GM18502 (cell line): ENCODE results near the gene MRGPRX1.
"Not testable (repeated sequence)": the region's sequence is repeated elsewhere in the genome, so short reads cannot be mapped to it uniquely, and the experiment has no call there.

ENCODE experiments used
- ATAC-seq: cut with Tn5 transposase; IDR thresholded peaks from one replicate; pipeline ENCODE4 v1.9.1; 2021; ENCODE audit warnings: mild to moderate bottlenecking; ENCODE audit not compliant: unreplicated experiment, poor library complexity

The MRGPRX1 gene

GRCh38 chr11:18939314-18939713 lies at the start of gene MRGPRX1:
Gene MRGPRX1 (minus strand): TSS chr11:18939414. CDS start chr11:18934784, 4,630 bp downstream.
- ATAC-seq = no peak

- no peak for ATAC-seq
These were observed 48.4 kb upstream of the MRGPRX1 start for GRCh38 chr11:18987454-18988231.

- no peak for ATAC-seq
These were observed 47.5 kb upstream of the MRGPRX1 start for GRCh38 chr11:18986744-18987143.

- ATAC-seq = no peak
These were observed 42.7 kb upstream of the MRGPRX1 start for GRCh38 chr11:18981897-18982296.

- no peak for ATAC-seq
These were observed 35.0 kb upstream of the MRGPRX1 start for GRCh38 chr11:18974192-18974591.

GRCh38 chr11:18972336-18972735 lies 33.1 kb upstream of the MRGPRX1 start:
- no peak for ATAC-seq

- no peak for ATAC-seq
These were observed 30.5 kb upstream of the MRGPRX1 start for GRCh38 chr11:18969720-18970119.

GRCh38 chr11:18958221-18958910 lies 19.2 kb upstream of the MRGPRX1 start:
- ATAC-seq = no peak

GRCh38 chr11:18956630-18957029 lies 17.4 kb upstream of the MRGPRX1 start:
- ATAC-seq = no peak

- ATAC-seq = no peak
These were observed 3.1 kb downstream of the MRGPRX1 start for GRCh38 chr11:18936002-18936673.

- ATAC-seq = no peak
These were observed 4.9 kb downstream of the MRGPRX1 start for GRCh38 chr11:18934195-18934814.

- ATAC-seq = no peak
These were observed 11.5 kb downstream of the MRGPRX1 start for GRCh38 chr11:18927550-18928322.

- ATAC-seq = not testable (repeated sequence)
These were observed 13.8 kb downstream of the MRGPRX1 start for GRCh38 chr11:18925426-18925825.

GRCh38 chr11:18912883-18913282 lies 26.3 kb downstream of the MRGPRX1 start:
- ATAC-seq = no peak

- ATAC-seq = no peak
These were observed 31.8 kb downstream of the MRGPRX1 start for GRCh38 chr11:18907391-18907790.

- ATAC-seq = not testable (repeated sequence)
These were observed 38.6 kb downstream of the MRGPRX1 start for GRCh38 chr11:18900637-18901036.

- ATAC-seq = not testable (repeated sequence)
These were observed 39.0 kb downstream of the MRGPRX1 start for GRCh38 chr11:18900151-18900611.

GRCh38 chr11:18891712-18892111 lies 47.5 kb downstream of the MRGPRX1 start:
- not testable (repeated sequence) for ATAC-seq

GRCh38 chr11:18890615-18891014 lies 48.6 kb downstream of the MRGPRX1 start:
- ATAC-seq = no peak
